IMR-90 (cell line): ENCODE data around the gene LRIT2. TPM values are rescaled to one million over a fixed set of nuclear protein-coding genes. Genes with fewer than 3 reads are reported as not detected.

Source experiments
- ATAC-seq: fragments of 200-7000 bp; cut with Tn5 transposase; 2 replicates; pipeline ENCODE4 v1.9.1; 2020; ENCODE audit warnings: low read depth, mild to moderate bottlenecking, moderate library complexity
- BruUV-seq: library from RNA; stranded (reverse); fragments of 400-500 nt; replicated peaks from 2 replicates; lab custom pipeline; 2021; lab: Mats Ljungman, UMichigan
- CTCF ChIA-PET: fragments of 300-600 bp; formaldehyde crosslinking; extraction: SDS; loops from one replicate; lab custom pipeline; 2021; ENCODE audit warnings: antibody characterized with exemption; lab: Yijun Ruan, JAX
- POLR2A ChIA-PET: fragments of 300-600 bp; sonication (Branson Sonifier 250); formaldehyde crosslinking; loops from one replicate; lab custom pipeline; 2022; ENCODE audit warnings: antibody characterized with exemption; ENCODE audit not compliant: unreplicated experiment; lab: Charles Lee
- DNase-seq: peaks from one replicate; pipeline ENCODE4 v3.0.0; 2013
- H2AFZ ChIP-seq: replicated peaks from 2 replicates; pipeline ENCODE3; 2013; ENCODE audit warnings: low read length, mild to moderate bottlenecking; ENCODE audit not compliant: poor library complexity
- H2AK5ac ChIP-seq: 2 replicates; pipeline ENCODE4 v1.6.1; 2013; ENCODE audit warnings: low read depth, low read length, inconsistent platforms
- H2AK9ac ChIP-seq: replicated peaks from 2 replicates; pipeline ENCODE3; 2013; ENCODE audit warnings: mild to moderate bottlenecking, low read depth, low read length, moderate library complexity; ENCODE audit not compliant: poor library complexity
- H2BK120ac ChIP-seq: 2 replicates; pipeline ENCODE4 v1.6.1; 2013; ENCODE audit warnings: low read depth, low read length, inconsistent platforms
- H2BK15ac ChIP-seq: 3 replicates; pipeline ENCODE4 v1.6.1; 2013; ENCODE audit warnings: low read depth, low read length, inconsistent platforms
- H2BK20ac ChIP-seq: 2 replicates; pipeline ENCODE4 v1.6.1; 2013; ENCODE audit warnings: low read depth, mild to moderate bottlenecking, inconsistent platforms, low read length, moderate library complexity
- H2BK5ac ChIP-seq: 2 replicates; pipeline ENCODE4 v1.6.1; 2013; ENCODE audit warnings: mild to moderate bottlenecking, low read depth, low read length, inconsistent platforms; ENCODE audit not compliant: poor library complexity, severe bottlenecking
- H3K14ac ChIP-seq: replicated peaks from 2 replicates; pipeline ENCODE4 v1.6.1; 2013; ENCODE audit warnings: low read depth, low read length, inconsistent platforms
- H3K18ac ChIP-seq: 2 replicates; pipeline ENCODE4 v1.6.1; 2013; ENCODE audit warnings: low read depth, low read length, control low read depth
- H3K23ac ChIP-seq: 2 replicates; pipeline ENCODE4 v1.6.1; 2013; ENCODE audit warnings: low read depth, low read length, inconsistent platforms
- H3K27ac ChIP-seq: 2 replicates; pipeline ENCODE4 v1.5.1; 2013; ENCODE audit warnings: mild to moderate bottlenecking, control low read depth, low read length; ENCODE audit not compliant: insufficient read depth
- H3K27me3 ChIP-seq: 2 replicates; pipeline ENCODE4 v1.6.1; 2013; ENCODE audit warnings: low read length; ENCODE audit not compliant: control insufficient read depth, insufficient read depth
- H3K36me3 ChIP-seq: 2 replicates; pipeline ENCODE4 v1.6.1; 2013; ENCODE audit warnings: low read length, mixed read lengths; ENCODE audit not compliant: control insufficient read depth, insufficient read depth
- H3K4ac ChIP-seq: 2 replicates; pipeline ENCODE4 v1.6.1; 2013; ENCODE audit warnings: low read depth, low read length, inconsistent platforms
- H3K4me1 ChIP-seq: 2 replicates; pipeline ENCODE4 v1.6.1; 2013; ENCODE audit warnings: low read length, mixed read lengths; ENCODE audit not compliant: control insufficient read depth, insufficient read depth
- H3K4me2 ChIP-seq: 2 replicates; pipeline ENCODE4 v1.6.1; 2013; ENCODE audit warnings: low read depth, mild to moderate bottlenecking, control low read depth, low read length, moderate library complexity
- H3K4me3 ChIP-seq: 2 replicates; pipeline ENCODE4 v1.5.1; 2013; ENCODE audit warnings: low read depth, mild to moderate bottlenecking, control low read depth, low read length, moderate library complexity; ENCODE audit not compliant: insufficient read depth
- H3K56ac ChIP-seq: 2 replicates; pipeline ENCODE4 v1.6.1; 2013; ENCODE audit warnings: low read length, inconsistent platforms; ENCODE audit not compliant: insufficient read depth; ENCODE audit errors: extremely low read depth
- H3K79me1 ChIP-seq, 2 experiments: 2 replicates each; pipeline ENCODE4 v1.6.1; 2013; ENCODE audit warnings: low read length in 2 of 2, inconsistent platforms in 1 of 2, low read depth in 1 of 2
- H3K9ac ChIP-seq: 2 replicates; pipeline ENCODE4 v1.6.1; 2013; ENCODE audit warnings: low read depth, low read length, control low read depth
- H3K9me1 ChIP-seq: 2 replicates; pipeline ENCODE4 v1.6.1; 2013; ENCODE audit warnings: low read length, inconsistent platforms; ENCODE audit not compliant: insufficient read depth
- H3K9me3 ChIP-seq: 2 replicates; pipeline ENCODE4 v1.6.1; 2013; ENCODE audit warnings: low read length; ENCODE audit not compliant: control insufficient read depth, insufficient read depth
- H4K20me1 ChIP-seq: 2 replicates; pipeline ENCODE4 v1.6.1; 2013; ENCODE audit warnings: low read length, inconsistent platforms; ENCODE audit not compliant: insufficient read depth
- H4K5ac ChIP-seq: 2 replicates; pipeline ENCODE4 v1.6.1; 2013; ENCODE audit warnings: mild to moderate bottlenecking, low read depth, low read length, control low read depth
- H4K8ac ChIP-seq, 2 experiments: 2 replicates each; pipeline ENCODE4 v1.6.1; 2013; ENCODE audit warnings: low read depth in 2 of 2, low read length in 2 of 2, control low read depth in 1 of 2, inconsistent platforms in 1 of 2
- H4K91ac ChIP-seq: 2 replicates; pipeline ENCODE4 v1.6.1; 2013; ENCODE audit warnings: low read depth, low read length, inconsistent platforms; ENCODE audit not compliant: insufficient read depth
- FOS ChIP-seq: fragments of 150-350 bp; IDR thresholded peaks from 2 replicates; pipeline ENCODE4 v1.6.1; 2016; ENCODE audit warnings: low read depth, low read length
- MXI1 ChIP-seq: IDR thresholded peaks from 2 replicates; pipeline ENCODE4 v1.6.1; 2012; ENCODE audit warnings: low read depth, mild to moderate bottlenecking, low read length, moderate library complexity, borderline replicate concordance
- RAD21 ChIP-seq: IDR thresholded peaks from 2 replicates; pipeline ENCODE4 v1.6.1; 2012; ENCODE audit warnings: low read length, improper control_type of control experiment
- RCOR1 ChIP-seq: IDR thresholded peaks from 2 replicates; pipeline ENCODE4 v1.6.1; 2012; ENCODE audit warnings: mild to moderate bottlenecking, low read length, improper control_type of control experiment; ENCODE audit not compliant: insufficient replicate concordance
- RFX5 ChIP-seq: IDR thresholded peaks from 2 replicates; pipeline ENCODE4 v1.8.0; 2012; ENCODE audit warnings: low read depth, mild to moderate bottlenecking, low read length, moderate library complexity
- WGBS, 2 experiments: methylation state at CpG; one replicate each; pipeline versions ENCODE4 v1.1.5 to v1.1.7; 2013; ENCODE audit warnings: missing lambda C conversion rate in 2 of 2; ENCODE audit not compliant: insufficient read length in 1 of 2; ENCODE audit errors: extremely low coverage in 2 of 2; 5-methylcytosine and 5-hydroxymethylcytosine counted together
- dilution Hi-C: fragments of 300-500 bp; cut with HindIII; formaldehyde crosslinking; loops from one replicate; pipeline ENCODE4 v1.14.3; 2018; ENCODE audit warnings: low sequenced_read_pairs; ENCODE audit not compliant: unreplicated experiment
- in situ Hi-C: fragments of 300-500 bp; cut with MboI; formaldehyde crosslinking; loops from 3 replicates; pipeline ENCODE4 v1.14.3; 2019; ENCODE audit warnings: low sequenced_read_pairs, inconsistent platforms, mixed read lengths
- intact Hi-C: fragments of 100-400 bp; cut with micrococcal nuclease; formaldehyde crosslinking; loops from 2 replicates; pipeline ENCODE4 v1.10.0; 2022
- polyA plus RNA-seq, 3 experiments: library from polyadenylated mRNA; depleted of rRNA; stranded (reverse); fragments of >200 nt; gene quantifications; 2 replicates each; pipeline ENCODE4 v1.2.3, GENCODE V29; 2012; ENCODE audit warnings: low replicate concordance in 1 of 3
- total RNA-seq: library from RNA; depleted of rRNA; stranded (reverse); fragments of >200 nt; gene quantifications from 2 replicates; pipeline ENCODE4 v1.2.3, GENCODE V29; 2012
- TF ChIP-seq, protein P1 (sequence below): conservative IDR thresholded peaks from 2 replicates; pipeline ENCODE4 v1.5.1; 2012; ENCODE audit warnings: mild to moderate bottlenecking, low read depth, low read length, improper control_type of control experiment
- TF ChIP-seq, protein P2 (sequence below): fragments of 150-350 bp; IDR thresholded peaks from 2 replicates; pipeline ENCODE4 v1.6.1; 2017; ENCODE audit warnings: mild to moderate bottlenecking, antibody characterized with exemption, low read length, low read depth

Gene LRIT2
- total and polyA plus RNA-seq, 2 of the 4 experiments (the other 2 are of a cell fraction) = not detected

DNA sequence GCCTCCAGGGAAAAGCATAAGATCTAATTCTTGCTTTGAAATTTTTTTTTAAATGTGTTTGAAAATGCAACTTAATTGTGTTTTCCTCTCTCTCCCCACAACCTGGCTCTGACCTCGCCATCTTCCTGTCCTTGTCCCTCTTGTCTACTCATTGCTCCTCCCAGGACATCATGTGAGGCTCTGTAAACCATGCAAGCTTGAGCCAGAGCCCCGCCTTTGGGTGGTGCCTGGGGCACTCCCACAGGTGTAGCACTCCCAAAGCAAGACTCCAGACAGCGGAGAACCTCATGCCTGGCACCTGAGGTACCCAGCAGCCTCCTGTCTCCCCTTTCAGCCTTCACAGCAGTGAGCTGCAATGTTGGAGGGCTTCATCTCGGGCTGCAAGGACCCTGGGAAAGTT, 40.8 kb downstream of the LRIT2 start:
- Histone ChIP-seq H3K27ac (no peak overlapping the region), H2BK5ac (no peak overlapping the region), H3K27me3 (no peaks in the 10 kb centered on the region; the same call in 1 of the 2 replicates), H2AK5ac (no peak overlapping the region), H3K56ac (no peak overlapping the region), H2AK9ac (no peak overlapping the region), H2BK20ac (no peak overlapping the region), H3K36me3 (no peaks in the 10 kb centered on the region), H3K4me3 (no peak overlapping the region), H3K9ac (no peak overlapping the region), H3K9me3 (no peaks in the 10 kb centered on the region), H3K9me1 (peaks cover 8% of the 10 kb centered on the region), H4K8ac (no peak overlapping the region), H4K20me1 (no peaks in the 10 kb centered on the region), H3K79me1 (no peaks in the 10 kb centered on the region), H3K14ac (no peak overlapping the region), H2BK120ac (no peak overlapping the region), H3K4ac (no peak overlapping the region), H3K4me2 (no peak overlapping the region), H2AFZ (no peak overlapping the region), H3K4me1 (no peaks in the 10 kb centered on the region), H3K23ac (no peak overlapping the region), H2BK15ac (no peak overlapping the region), H4K91ac (no peak overlapping the region), H4K5ac (no peak overlapping the region), H3K18ac (no peak overlapping the region)
- intact Hi-C loops (no loop called here), dilution Hi-C loops (no loop called here), in situ Hi-C loops (no loop called here)
- CTCF ChIA-PET = no interaction called here
- TF ChIP-seq MXI1 (no peak), RFX5 (no peak), RAD21 (no peak), RCOR1 (no peak), FOS (no peak)
- TF ChIP-seq, protein P1, sequence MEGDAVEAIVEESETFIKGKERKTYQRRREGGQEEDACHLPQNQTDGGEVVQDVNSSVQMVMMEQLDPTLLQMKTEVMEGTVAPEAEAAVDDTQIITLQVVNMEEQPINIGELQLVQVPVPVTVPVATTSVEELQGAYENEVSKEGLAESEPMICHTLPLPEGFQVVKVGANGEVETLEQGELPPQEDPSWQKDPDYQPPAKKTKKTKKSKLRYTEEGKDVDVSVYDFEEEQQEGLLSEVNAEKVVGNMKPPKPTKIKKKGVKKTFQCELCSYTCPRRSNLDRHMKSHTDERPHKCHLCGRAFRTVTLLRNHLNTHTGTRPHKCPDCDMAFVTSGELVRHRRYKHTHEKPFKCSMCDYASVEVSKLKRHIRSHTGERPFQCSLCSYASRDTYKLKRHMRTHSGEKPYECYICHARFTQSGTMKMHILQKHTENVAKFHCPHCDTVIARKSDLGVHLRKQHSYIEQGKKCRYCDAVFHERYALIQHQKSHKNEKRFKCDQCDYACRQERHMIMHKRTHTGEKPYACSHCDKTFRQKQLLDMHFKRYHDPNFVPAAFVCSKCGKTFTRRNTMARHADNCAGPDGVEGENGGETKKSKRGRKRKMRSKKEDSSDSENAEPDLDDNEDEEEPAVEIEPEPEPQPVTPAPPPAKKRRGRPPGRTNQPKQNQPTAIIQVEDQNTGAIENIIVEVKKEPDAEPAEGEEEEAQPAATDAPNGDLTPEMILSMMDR = no peak
- TF ChIP-seq, protein P2, sequence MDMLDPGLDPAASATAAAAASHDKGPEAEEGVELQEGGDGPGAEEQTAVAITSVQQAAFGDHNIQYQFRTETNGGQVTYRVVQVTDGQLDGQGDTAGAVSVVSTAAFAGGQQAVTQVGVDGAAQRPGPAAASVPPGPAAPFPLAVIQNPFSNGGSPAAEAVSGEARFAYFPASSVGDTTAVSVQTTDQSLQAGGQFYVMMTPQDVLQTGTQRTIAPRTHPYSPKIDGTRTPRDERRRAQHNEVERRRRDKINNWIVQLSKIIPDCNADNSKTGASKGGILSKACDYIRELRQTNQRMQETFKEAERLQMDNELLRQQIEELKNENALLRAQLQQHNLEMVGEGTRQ = no peak
- no peak for ATAC-seq
- BruUV-seq = no TSS peak
- WGBS, 2 experiments = 17% methylated on average over 1 of the region's 4 CpGs; no CpG with 5 or more reads in 1 of the 2 experiments
- POLR2A ChIA-PET = no interaction called here
- DNase-seq = no peak
